Gastroesophageal sphincter (tissue), 3 donors: ENCODE data around the gene CELSR3.

ENCODE experiments used
- EP300 ChIP-seq: sonication (generic); formaldehyde crosslinking; IDR thresholded peaks from one replicate; pipeline ENCODE4 v1.6.1; 2017; ENCODE audit warnings: antibody characterized with exemption, mild to moderate bottlenecking
- TF ChIP-seq, protein P1 (sequence below), 4 experiments: fragments of 200-600 bp in 2 of 4; fragments of 450-650 bp in 2 of 4; sonication (generic) in 1 of 4; IDR thresholded peaks; one replicate each; pipeline ENCODE4 v1.5.1; 2017 to 2019; ENCODE audit warnings: antibody characterized with exemption in 4 of 4, mild to moderate bottlenecking in 2 of 4, moderate library complexity in 2 of 4

- TF ChIP-seq, protein P1, sequence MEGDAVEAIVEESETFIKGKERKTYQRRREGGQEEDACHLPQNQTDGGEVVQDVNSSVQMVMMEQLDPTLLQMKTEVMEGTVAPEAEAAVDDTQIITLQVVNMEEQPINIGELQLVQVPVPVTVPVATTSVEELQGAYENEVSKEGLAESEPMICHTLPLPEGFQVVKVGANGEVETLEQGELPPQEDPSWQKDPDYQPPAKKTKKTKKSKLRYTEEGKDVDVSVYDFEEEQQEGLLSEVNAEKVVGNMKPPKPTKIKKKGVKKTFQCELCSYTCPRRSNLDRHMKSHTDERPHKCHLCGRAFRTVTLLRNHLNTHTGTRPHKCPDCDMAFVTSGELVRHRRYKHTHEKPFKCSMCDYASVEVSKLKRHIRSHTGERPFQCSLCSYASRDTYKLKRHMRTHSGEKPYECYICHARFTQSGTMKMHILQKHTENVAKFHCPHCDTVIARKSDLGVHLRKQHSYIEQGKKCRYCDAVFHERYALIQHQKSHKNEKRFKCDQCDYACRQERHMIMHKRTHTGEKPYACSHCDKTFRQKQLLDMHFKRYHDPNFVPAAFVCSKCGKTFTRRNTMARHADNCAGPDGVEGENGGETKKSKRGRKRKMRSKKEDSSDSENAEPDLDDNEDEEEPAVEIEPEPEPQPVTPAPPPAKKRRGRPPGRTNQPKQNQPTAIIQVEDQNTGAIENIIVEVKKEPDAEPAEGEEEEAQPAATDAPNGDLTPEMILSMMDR (IDR thresholded peaks at IDR 0.05): no peak
- TF ChIP-seq EP300: no peak
These were observed 48.6 kb downstream of the CELSR3 start for GRCh38 chr3:48614044-48614443.
